GM12891 (cell line): Measurements from ENCODE around the gene ZNF136.

Source experiments
- POLR2A ChIP-seq: IDR thresholded peaks from 2 replicates; pipeline ENCODE4 v1.6.1; 2011; ENCODE audit warnings: low read depth, low read length, control low read depth
- POLR2AphosphoS5 ChIP-seq: IDR thresholded peaks from 2 replicates; pipeline ENCODE4 v1.6.1; 2011; ENCODE audit warnings: low read depth, low read length, control low read depth

DNA sequence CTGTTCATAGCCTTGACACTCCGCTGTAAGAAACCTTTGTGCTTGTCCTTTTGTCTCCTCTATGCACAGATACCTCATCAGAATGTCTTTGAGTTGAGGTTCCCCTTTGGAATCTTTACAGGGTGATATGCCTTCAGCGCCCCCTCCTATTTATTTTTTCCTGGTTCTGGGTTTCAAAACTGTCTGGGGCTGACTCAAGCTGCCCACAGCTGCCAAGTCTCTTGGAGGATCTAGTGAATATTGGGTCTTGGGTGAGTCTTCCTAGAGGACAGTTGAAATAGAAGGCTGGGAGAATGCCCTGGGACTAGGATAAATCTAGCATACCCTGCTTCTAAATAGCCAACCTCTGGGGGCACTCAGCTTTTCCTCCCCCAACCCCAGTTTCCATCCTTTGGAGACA lies 930 bp downstream of the ZNF136 start:
- TF ChIP-seq POLR2A (no peak), POLR2AphosphoS5 (no peak)
